ENCODE data around the gene DCAF7. TPM values are rescaled to one million over a fixed set of nuclear protein-coding genes. Genes with fewer than 3 reads are reported as not detected.

DCAF7 gene
- total and polyA plus RNA-seq, 3 donors from 2014 or later, result 51.7 to 164 (median 66.8) TPM

- Histone ChIP-seq H3K27me3 (no peaks in the 10 kb centered on the region), H3K36me3 (ENCODE audit: low read depth, missing control alignments) (no peaks in the 10 kb centered on the region), H3K9me3 (no peaks in the 10 kb centered on the region), H3K4me3 (no peak overlapping the region), H3K27ac (no peak overlapping the region), H3K4me1 (no peaks in the 10 kb centered on the region)
- 67 to 83% methylated on average over 3 of the region's 3 CpGs for WGBS, 2 donors
- no peak for DNase-seq
- TF ChIP-seq POLR2A (IDR thresholded peaks at IDR 0.05) (no peak), CTCF (IDR thresholded peaks at IDR 0.05) (no peak)
- intact Hi-C loops (cut with DNase I; ENCODE audit: low total_unique reads), result no loop called here
These were observed 35.8 kb upstream of the DCAF7 start for GRCh38 chr17:63514477-63514876.

DNA sequence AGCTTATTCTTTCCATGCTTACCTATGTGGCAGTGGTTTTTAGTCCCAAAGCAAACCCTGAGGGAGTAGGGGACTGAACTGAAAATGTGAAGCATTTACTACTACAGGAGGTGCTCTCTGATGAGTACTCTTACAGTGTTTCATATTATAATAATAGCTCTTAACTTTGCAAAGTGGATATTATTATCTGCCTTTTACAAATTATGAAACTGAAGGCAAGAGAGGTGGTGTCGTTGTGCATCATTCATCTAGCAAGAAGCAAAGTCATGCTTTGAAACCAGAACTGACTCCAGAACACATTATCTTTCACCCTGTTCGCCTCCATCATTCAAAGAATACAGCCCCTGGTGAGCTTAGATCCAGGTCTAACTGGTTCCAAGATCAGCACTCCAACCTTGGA, 35.3 kb upstream of the DCAF7 start:
- no peaks in the 10 kb centered on the region for H3K27me3 ChIP-seq
- DNase-seq, result no peak
- WGBS, 2 donors, result 75 to 78% methylated on average over 2 of the region's 2 CpGs
- no peak overlapping the region for H3K27ac ChIP-seq
- H3K4me3 ChIP-seq, result no peak overlapping the region
- H3K4me1 ChIP-seq, result no peaks in the 10 kb centered on the region
- intact Hi-C loops (cut with DNase I; ENCODE audit: low total_unique reads), result no loop called here
- no peak for TF ChIP-seq CTCF (IDR thresholded peaks at IDR 0.05)
- TF ChIP-seq POLR2A (IDR thresholded peaks at IDR 0.05), result no peak
- no peaks in the 10 kb centered on the region for H3K36me3 ChIP-seq (ENCODE audit: low read depth, missing control alignments)
- no peaks in the 10 kb centered on the region for H3K9me3 ChIP-seq

GRCh38 chr17:63515426-63515825, 34.9 kb upstream of the DCAF7 start:
- Histone ChIP-seq H3K4me1 (no peaks in the 10 kb centered on the region), H3K27ac (no peak overlapping the region), H3K36me3 (ENCODE audit: low read depth, missing control alignments) (no peaks in the 10 kb centered on the region), H3K27me3 (no peaks in the 10 kb centered on the region), H3K4me3 (no peak overlapping the region), H3K9me3 (no peaks in the 10 kb centered on the region)
- TF ChIP-seq POLR2A (IDR thresholded peaks at IDR 0.05), result no peak
- intact Hi-C loops (cut with DNase I; ENCODE audit: low total_unique reads), result no loop called here
- WGBS, 2 donors, result 63 to 75% methylated on average over 1 of the region's 1 CpG
- DNase-seq, result no peak

GRCh38 chr17:63516910-63517824, 33.1 kb upstream of the DCAF7 start:
- 73 to 78% methylated on average over 6 of the region's 6 CpGs for WGBS, 2 donors
- no peaks in the 10 kb centered on the region for H3K36me3 ChIP-seq (ENCODE audit: low read depth, missing control alignments)
- H3K4me3 ChIP-seq, result no peak overlapping the region
- H3K9me3 ChIP-seq, result no peaks in the 10 kb centered on the region
- no peak for DNase-seq
- H3K27me3 ChIP-seq, result no peaks in the 10 kb centered on the region
- TF ChIP-seq CTCF (IDR thresholded peaks at IDR 0.05) (no peak), POLR2A (IDR thresholded peaks at IDR 0.05) (no peak)
- H3K4me1 ChIP-seq, result no peaks in the 10 kb centered on the region
- H3K27ac ChIP-seq, result no peak overlapping the region
- intact Hi-C loops (cut with DNase I; ENCODE audit: low total_unique reads), result no loop called here

- WGBS, 2 donors, result 79% methylated on average over 8 of the region's 8 CpGs
- DNase-seq, result no peak
- Histone ChIP-seq H3K27me3 (no peaks in the 10 kb centered on the region), H3K9me3 (no peaks in the 10 kb centered on the region), H3K36me3 (ENCODE audit: low read depth, missing control alignments) (no peaks in the 10 kb centered on the region), H3K4me3 (no peak overlapping the region), H3K4me1 (no peaks in the 10 kb centered on the region), H3K27ac (no peak overlapping the region)
- intact Hi-C loops (cut with DNase I; ENCODE audit: low total_unique reads), result no loop called here
- TF ChIP-seq CTCF (IDR thresholded peaks at IDR 0.05) (no peak), POLR2A (IDR thresholded peaks at IDR 0.05) (no peak)
These were observed 32.3 kb upstream of the DCAF7 start for GRCh38 chr17:63517825-63518534.
